H1 (cell line): Measurements from ENCODE around the gene ST6GALNAC3. TPM values are rescaled to one million over a fixed set of nuclear protein-coding genes. Genes with fewer than 3 reads are reported as not detected.

Source experiments
- CTCF ChIA-PET: fragments of 300-600 bp; sonication (Branson Sonifier 250); formaldehyde crosslinking; loops from one replicate; lab custom pipeline; 2021; ENCODE audit not compliant: partially characterized antibody; lab: Charles Lee
- POLR2A ChIA-PET: fragments of 300-600 bp; sonication (Branson Sonifier 250); formaldehyde crosslinking; loops from one replicate; lab custom pipeline; 2021; ENCODE audit warnings: inconsistent platforms; ENCODE audit not compliant: partially characterized antibody; lab: Charles Lee
- DNase-seq, 2 experiments: peaks; one replicate each; pipeline versions ENCODE4 v3.0.0 to v3.0.0-alpha.2; 2010 to 2022; ENCODE audit warnings: low spot score in 2 of 2, low read depth in 1 of 2, mixed read lengths in 1 of 2
- FAIRE-seq: peaks from 2 replicates; lab custom pipeline; 2011; peaks lifted over from hg19 to GRCh38; lab: Jason Lieb, UNC
- H2AFZ ChIP-seq: 2 replicates; pipeline ENCODE4 v1.8.1; 2012; ENCODE audit warnings: low read length, inconsistent platforms
- H2AK5ac ChIP-seq: 2 replicates; pipeline ENCODE4 v1.6.1; 2013; ENCODE audit warnings: low read depth, low read length
- H2BK120ac ChIP-seq: replicated peaks from 2 replicates; pipeline ENCODE3; 2013; ENCODE audit warnings: low read depth, low read length, inconsistent platforms
- H2BK12ac ChIP-seq: 2 replicates; pipeline ENCODE4 v1.6.1; 2013; ENCODE audit warnings: low read depth, low read length
- H2BK15ac ChIP-seq: 2 replicates; pipeline ENCODE4 v1.6.1; 2013; ENCODE audit warnings: low read length
- H2BK20ac ChIP-seq: 2 replicates; pipeline ENCODE4 v1.6.1; 2013; ENCODE audit warnings: low read length
- H2BK5ac ChIP-seq: 2 replicates; pipeline ENCODE4 v1.6.1; 2013; ENCODE audit warnings: low read depth, low read length
- H3K14ac ChIP-seq: 2 replicates; pipeline ENCODE4 v1.6.1; 2013; ENCODE audit warnings: inconsistent platforms; ENCODE audit not compliant: insufficient read length
- H3K18ac ChIP-seq: 2 replicates; pipeline ENCODE4 v1.6.1; 2013; ENCODE audit warnings: low read length; ENCODE audit errors: extremely low read depth
- H3K23ac ChIP-seq: 2 replicates; pipeline ENCODE4 v1.6.1; 2013; ENCODE audit warnings: inconsistent platforms; ENCODE audit not compliant: insufficient read length
- H3K23me2 ChIP-seq: 2 replicates; pipeline ENCODE4 v1.6.1; 2013; ENCODE audit warnings: low read depth, low read length
- H3K27ac ChIP-seq: 2 replicates; pipeline ENCODE4 v1.6.1; 2011; ENCODE audit warnings: low read depth, low read length, inconsistent platforms
- H3K27me3 ChIP-seq, 4 experiments: replicated peaks in 1 of 4; 1 replicate in 1 of 4; 2 replicates in 3 of 4; pipeline versions ENCODE4 v1.6.1 to v1.8.1; 2011 to 2013; ENCODE audit warnings: low read length in 3 of 4, mild to moderate bottlenecking in 3 of 4, inconsistent platforms in 2 of 4, mixed read lengths in 2 of 4, moderate library complexity in 1 of 4; ENCODE audit not compliant: control insufficient read depth in 3 of 4, insufficient read depth in 3 of 4; ENCODE audit errors: extremely low read depth in 1 of 4
- H3K36me3 ChIP-seq, 4 experiments: 2 replicates each; pipeline versions ENCODE4 v1.6.1 to v1.8.1; 2011 to 2013; ENCODE audit warnings: mild to moderate bottlenecking in 4 of 4, low read length in 3 of 4, moderate library complexity in 2 of 4, control low read depth in 1 of 4, inconsistent platforms in 1 of 4; ENCODE audit not compliant: insufficient read depth in 4 of 4, control insufficient read depth in 2 of 4
- H3K4ac ChIP-seq: replicated peaks from 2 replicates; pipeline ENCODE3; 2013; ENCODE audit warnings: low read length, low read depth, mixed read lengths, inconsistent platforms; ENCODE audit not compliant: insufficient read length
- H3K4me1 ChIP-seq, 4 experiments: replicated peaks in 1 of 4; 1 replicate in 1 of 4; 2 replicates in 3 of 4; pipeline versions ENCODE4 v1.6.1 to v1.8.1; 2011 to 2013; ENCODE audit warnings: low read length in 3 of 4, inconsistent platforms in 2 of 4, mixed read lengths in 1 of 4; ENCODE audit not compliant: insufficient read depth in 4 of 4, control insufficient read depth in 3 of 4
- H3K4me2 ChIP-seq, 2 experiments: 2 replicates each; pipeline versions ENCODE4 v1.6.1 to v1.8.1; 2011 to 2013; ENCODE audit warnings: low read depth in 2 of 2, low read length in 2 of 2, control low read depth in 1 of 2, inconsistent platforms in 1 of 2, mild to moderate bottlenecking in 1 of 2; ENCODE audit not compliant: insufficient read depth in 1 of 2
- H3K4me3 ChIP-seq, 4 experiments: fragments of 200-600, 300-600 bp in 1 of 4; sonication (generic), shearing (Covaris generic), sonication (Bioruptor Twin) in 1 of 4; 2 replicates each; pipeline versions ENCODE4 v1.5.1 to v1.8.1; 2011 to 2016; ENCODE audit warnings: low read length in 4 of 4, low read depth in 3 of 4, control low read depth in 2 of 4, inconsistent platforms in 2 of 4, mild to moderate bottlenecking in 2 of 4, mixed read lengths in 1 of 4, moderate library complexity in 1 of 4; ENCODE audit not compliant: insufficient read depth in 2 of 4; ENCODE audit errors: extremely low read depth in 1 of 4
- H3K56ac ChIP-seq: replicated peaks from 2 replicates; pipeline ENCODE3; 2013; ENCODE audit warnings: low read depth, mild to moderate bottlenecking, mixed read lengths, low read length, inconsistent platforms; ENCODE audit not compliant: insufficient read length
- H3K79me1 ChIP-seq: 2 replicates; pipeline ENCODE4 v1.6.1; 2013; ENCODE audit warnings: low read depth, low read length, control low read depth
- H3K79me2 ChIP-seq, 2 experiments: 2 replicates each; pipeline versions ENCODE4 v1.6.1 to v1.8.1; 2012 to 2013; ENCODE audit warnings: low read length in 2 of 2, mild to moderate bottlenecking in 2 of 2, inconsistent platforms in 1 of 2; ENCODE audit not compliant: insufficient read depth in 2 of 2, control insufficient read depth in 1 of 2
- H3K9ac ChIP-seq, 4 experiments: replicated peaks in 1 of 4; 1 replicate in 1 of 4; 2 replicates in 3 of 4; pipeline versions ENCODE4 v1.6.1 to v1.8.1; 2011 to 2013; ENCODE audit warnings: low read depth in 3 of 4, low read length in 3 of 4, control low read depth in 2 of 4, mild to moderate bottlenecking in 2 of 4, moderate library complexity in 2 of 4, inconsistent platforms in 1 of 4; ENCODE audit errors: extremely low read depth in 1 of 4
- H3K9me3 ChIP-seq, 2 experiments: 2 replicates each; pipeline versions ENCODE4 v1.6.1 to v1.8.1; 2012 to 2013; ENCODE audit warnings: mild to moderate bottlenecking in 2 of 2, moderate library complexity in 2 of 2, control low read depth in 1 of 2, inconsistent platforms in 1 of 2, low read depth in 1 of 2, low read length in 1 of 2, mixed read lengths in 1 of 2; ENCODE audit not compliant: insufficient read depth in 2 of 2
- H4K20me1 ChIP-seq, 2 experiments: replicated peaks in 1 of 2; 2 replicates each; pipeline versions ENCODE3 to v1.8.1; 2011 to 2013; ENCODE audit warnings: inconsistent platforms in 2 of 2, low read length in 2 of 2, mild to moderate bottlenecking in 1 of 2; ENCODE audit not compliant: insufficient read depth in 2 of 2, control insufficient read depth in 1 of 2
- H4K5ac ChIP-seq: 2 replicates; pipeline ENCODE4 v1.6.1; 2013; ENCODE audit warnings: low read length, low read depth, mixed read lengths, inconsistent platforms; ENCODE audit not compliant: insufficient read length
- H4K8ac ChIP-seq: 2 replicates; pipeline ENCODE4 v1.8.0; 2013; ENCODE audit warnings: mild to moderate bottlenecking, moderate library complexity, low read length, inconsistent platforms; ENCODE audit not compliant: insufficient read depth; ENCODE audit errors: extremely low read depth
- H4K91ac ChIP-seq: replicated peaks from 2 replicates; pipeline ENCODE3; 2013; ENCODE audit warnings: low read length, mixed read lengths, inconsistent platforms; ENCODE audit not compliant: insufficient read length
- RBBP5 ChIP-seq: IDR thresholded peaks from 2 replicates; pipeline ENCODE4 v1.7.1; 2012; ENCODE audit warnings: low read depth, mild to moderate bottlenecking, inconsistent platforms, low read length, moderate library complexity, borderline replicate concordance
- WGBS, 2 experiments: shearing (Covaris generic) in 1 of 2; methylation state at CpG; one replicate each; pipeline versions ENCODE4 v1.1.6 to v1.1.7; 2013 to 2015; ENCODE audit warnings: low lambda C conversion rate in 2 of 2, mixed read lengths in 2 of 2, inconsistent platforms in 1 of 2, low coverage in 1 of 2, missing lambda C conversion rate in 1 of 2; ENCODE audit not compliant: insufficient replicate concordance in 2 of 2, insufficient coverage in 1 of 2, insufficient read length in 1 of 2; ENCODE audit errors: extremely low coverage in 1 of 2, missing lambda C conversion rate in 1 of 2; 5-methylcytosine and 5-hydroxymethylcytosine counted together
- polyA plus RNA-seq, 7 experiments: library from polyadenylated mRNA; depleted of rRNA in 3 of 7; stranded (reverse) in 5 of 7; unstranded in 2 of 7; fragments of >200 nt in 5 of 7; fragments of 200-250 nt in 2 of 7; gene quantifications; 1 replicate in 5 of 7; 2 replicates in 1 of 7; 4 replicates in 1 of 7; pipeline versions ENCODE4 v1.2.1 to v1.2.3, GENCODE V29; 2011 to 2013; ENCODE audit warnings: missing spikeins in 2 of 7, mixed read lengths in 2 of 7
- total RNA-seq: library from RNA; stranded (reverse); fragmentation: NEBNext Ultra II Directional; extraction: Animal tissue kit (Norgen Biotek cat#: 25700); gene quantifications from 2 replicates; pipeline ENCODE4 v1.2.1, GENCODE V29; 2021

The ST6GALNAC3 gene
- total and polyA plus RNA-seq, 2 of the 8 experiments (the other 6 are each of a cell fraction or from before 2014, with no cell fraction given) = 4.9 to 19.0 TPM

- Histone ChIP-seq H3K27me3 (no peaks in the 10 kb centered on the region), H2BK120ac (no peak overlapping the region), H4K91ac (no peak overlapping the region), H3K79me2 (no peaks in the 10 kb centered on the region), H3K4me2 (0 out of 4 replicates have a peak overlapping the region, but pooled peaks of 1 of the 2 experiments have one; percentile 8), H3K27ac (no peak overlapping the region), H2AK5ac (no peak overlapping the region), H3K79me1 (no peaks in the 10 kb centered on the region), H3K14ac (no peak overlapping the region), H3K23me2 (no peaks in the 10 kb centered on the region), H2BK20ac (no peak overlapping the region), H3K9me3 (no peaks in the 10 kb centered on the region), H3K23ac (no peak overlapping the region), H3K18ac (no peak overlapping the region), H4K8ac (no peak overlapping the region), H3K36me3 (no peaks in the 10 kb centered on the region), H2BK5ac (no peak overlapping the region), H3K4me3 (no peak overlapping the region; a peak in 1 of 8 replicates), H3K56ac (no peak overlapping the region), H3K4me1 (peaks cover 5 to 18% (median 12%) of the 10 kb centered on the region in 4 experiments; a peak in 6 of 7 replicates), H4K5ac (no peak overlapping the region), H2BK12ac (no peak overlapping the region), H2BK15ac (no peak overlapping the region), H2AFZ (no peak overlapping the region), H3K9ac (no peak overlapping the region), H3K4ac (no peak overlapping the region), H4K20me1 (no peaks in the 10 kb centered on the region)
- no peak for TF ChIP-seq RBBP5
- WGBS, 2 experiments = 56% methylated on average over 1 of the region's 1 CpG; no CpG with 5 or more reads in 1 of the 2 experiments
- DNase-seq = no peak
- ChIA-PET CTCF (no interaction called here), POLR2A (interaction anchor here (0.7 kb wide), 1 partner anchor 222 kb away, joined by 3 read pairs; no protein-coding TSS in a partner anchor)
- FAIRE-seq = peak; percentile 82
These were observed 26.3 kb upstream of the ST6GALNAC3 start for GRCh38 chr1:76048219-76048618.
